IMR-90 (cell line): ENCODE measurements around the gene MEGF6. TPM values are rescaled to one million over a fixed set of nuclear protein-coding genes. Genes with fewer than 3 reads are reported as not detected.

ENCODE experiments used
- ATAC-seq: fragments of 200-7000 bp; cut with Tn5 transposase; 2 replicates; pipeline ENCODE4 v1.9.1; 2020; ENCODE audit warnings: low read depth, mild to moderate bottlenecking, moderate library complexity
- BruUV-seq: library from RNA; stranded (reverse); fragments of 400-500 nt; replicated peaks from 2 replicates; lab custom pipeline; 2021; lab: Mats Ljungman, UMichigan
- CTCF ChIA-PET: fragments of 300-600 bp; formaldehyde crosslinking; extraction: SDS; loops from one replicate; lab custom pipeline; 2021; ENCODE audit warnings: antibody characterized with exemption; lab: Yijun Ruan, JAX
- POLR2A ChIA-PET: fragments of 300-600 bp; sonication (Branson Sonifier 250); formaldehyde crosslinking; loops from one replicate; lab custom pipeline; 2022; ENCODE audit warnings: antibody characterized with exemption; ENCODE audit not compliant: unreplicated experiment; lab: Charles Lee
- DNase-seq: peaks from one replicate; pipeline ENCODE4 v3.0.0; 2013
- H2AFZ ChIP-seq: replicated peaks from 2 replicates; pipeline ENCODE3; 2013; ENCODE audit warnings: low read length, mild to moderate bottlenecking; ENCODE audit not compliant: poor library complexity
- H2AK5ac ChIP-seq: 2 replicates; pipeline ENCODE4 v1.6.1; 2013; ENCODE audit warnings: low read depth, low read length, inconsistent platforms
- H2AK9ac ChIP-seq: replicated peaks from 2 replicates; pipeline ENCODE3; 2013; ENCODE audit warnings: mild to moderate bottlenecking, low read depth, low read length, moderate library complexity; ENCODE audit not compliant: poor library complexity
- H2BK120ac ChIP-seq: 2 replicates; pipeline ENCODE4 v1.6.1; 2013; ENCODE audit warnings: low read depth, low read length, inconsistent platforms
- H2BK15ac ChIP-seq: 3 replicates; pipeline ENCODE4 v1.6.1; 2013; ENCODE audit warnings: low read depth, low read length, inconsistent platforms
- H2BK20ac ChIP-seq: 2 replicates; pipeline ENCODE4 v1.6.1; 2013; ENCODE audit warnings: low read depth, mild to moderate bottlenecking, inconsistent platforms, low read length, moderate library complexity
- H2BK5ac ChIP-seq: 2 replicates; pipeline ENCODE4 v1.6.1; 2013; ENCODE audit warnings: mild to moderate bottlenecking, low read depth, low read length, inconsistent platforms; ENCODE audit not compliant: poor library complexity, severe bottlenecking
- H3K14ac ChIP-seq: replicated peaks from 2 replicates; pipeline ENCODE4 v1.6.1; 2013; ENCODE audit warnings: low read depth, low read length, inconsistent platforms
- H3K18ac ChIP-seq: 2 replicates; pipeline ENCODE4 v1.6.1; 2013; ENCODE audit warnings: low read depth, low read length, control low read depth
- H3K23ac ChIP-seq: 2 replicates; pipeline ENCODE4 v1.6.1; 2013; ENCODE audit warnings: low read depth, low read length, inconsistent platforms
- H3K27ac ChIP-seq: 2 replicates; pipeline ENCODE4 v1.5.1; 2013; ENCODE audit warnings: mild to moderate bottlenecking, control low read depth, low read length; ENCODE audit not compliant: insufficient read depth
- H3K27me3 ChIP-seq: 2 replicates; pipeline ENCODE4 v1.6.1; 2013; ENCODE audit warnings: low read length; ENCODE audit not compliant: control insufficient read depth, insufficient read depth
- H3K36me3 ChIP-seq: 2 replicates; pipeline ENCODE4 v1.6.1; 2013; ENCODE audit warnings: low read length, mixed read lengths; ENCODE audit not compliant: control insufficient read depth, insufficient read depth
- H3K4ac ChIP-seq: 2 replicates; pipeline ENCODE4 v1.6.1; 2013; ENCODE audit warnings: low read depth, low read length, inconsistent platforms
- H3K4me1 ChIP-seq: 2 replicates; pipeline ENCODE4 v1.6.1; 2013; ENCODE audit warnings: low read length, mixed read lengths; ENCODE audit not compliant: control insufficient read depth, insufficient read depth
- H3K4me2 ChIP-seq: 2 replicates; pipeline ENCODE4 v1.6.1; 2013; ENCODE audit warnings: low read depth, mild to moderate bottlenecking, control low read depth, low read length, moderate library complexity
- H3K4me3 ChIP-seq: 2 replicates; pipeline ENCODE4 v1.5.1; 2013; ENCODE audit warnings: low read depth, mild to moderate bottlenecking, control low read depth, low read length, moderate library complexity; ENCODE audit not compliant: insufficient read depth
- H3K56ac ChIP-seq: 2 replicates; pipeline ENCODE4 v1.6.1; 2013; ENCODE audit warnings: low read length, inconsistent platforms; ENCODE audit not compliant: insufficient read depth; ENCODE audit errors: extremely low read depth
- H3K79me1 ChIP-seq, 2 experiments: 2 replicates each; pipeline ENCODE4 v1.6.1; 2013; ENCODE audit warnings: low read length in 2 of 2, inconsistent platforms in 1 of 2, low read depth in 1 of 2
- H3K9ac ChIP-seq: 2 replicates; pipeline ENCODE4 v1.6.1; 2013; ENCODE audit warnings: low read depth, low read length, control low read depth
- H3K9me1 ChIP-seq: 2 replicates; pipeline ENCODE4 v1.6.1; 2013; ENCODE audit warnings: low read length, inconsistent platforms; ENCODE audit not compliant: insufficient read depth
- H3K9me3 ChIP-seq: 2 replicates; pipeline ENCODE4 v1.6.1; 2013; ENCODE audit warnings: low read length; ENCODE audit not compliant: control insufficient read depth, insufficient read depth
- H4K20me1 ChIP-seq: 2 replicates; pipeline ENCODE4 v1.6.1; 2013; ENCODE audit warnings: low read length, inconsistent platforms; ENCODE audit not compliant: insufficient read depth
- H4K5ac ChIP-seq: 2 replicates; pipeline ENCODE4 v1.6.1; 2013; ENCODE audit warnings: mild to moderate bottlenecking, low read depth, low read length, control low read depth
- H4K8ac ChIP-seq, 2 experiments: 2 replicates each; pipeline ENCODE4 v1.6.1; 2013; ENCODE audit warnings: low read depth in 2 of 2, low read length in 2 of 2, control low read depth in 1 of 2, inconsistent platforms in 1 of 2
- H4K91ac ChIP-seq: 2 replicates; pipeline ENCODE4 v1.6.1; 2013; ENCODE audit warnings: low read depth, low read length, inconsistent platforms; ENCODE audit not compliant: insufficient read depth
- BHLHE40 ChIP-seq: fragments of 150-350 bp; IDR thresholded peaks from 2 replicates; pipeline ENCODE4 v1.6.1; 2016; ENCODE audit warnings: mild to moderate bottlenecking, low read depth, low read length
- MAZ ChIP-seq: IDR thresholded peaks from 2 replicates; pipeline ENCODE4 v1.6.1; 2012; ENCODE audit warnings: low read depth, mild to moderate bottlenecking, low read length, improper control_type of control experiment, moderate library complexity, borderline replicate concordance
- WGBS, 2 experiments: methylation state at CpG; one replicate each; pipeline versions ENCODE4 v1.1.5 to v1.1.7; 2013; ENCODE audit warnings: missing lambda C conversion rate in 2 of 2; ENCODE audit not compliant: insufficient read length in 1 of 2; ENCODE audit errors: extremely low coverage in 2 of 2; 5-methylcytosine and 5-hydroxymethylcytosine counted together
- dilution Hi-C: fragments of 300-500 bp; cut with HindIII; formaldehyde crosslinking; loops from one replicate; pipeline ENCODE4 v1.14.3; 2018; ENCODE audit warnings: low sequenced_read_pairs; ENCODE audit not compliant: unreplicated experiment
- in situ Hi-C: fragments of 300-500 bp; cut with MboI; formaldehyde crosslinking; loops from 3 replicates; pipeline ENCODE4 v1.14.3; 2019; ENCODE audit warnings: low sequenced_read_pairs, inconsistent platforms, mixed read lengths
- intact Hi-C: fragments of 100-400 bp; cut with micrococcal nuclease; formaldehyde crosslinking; loops from 2 replicates; pipeline ENCODE4 v1.10.0; 2022
- polyA plus RNA-seq, 3 experiments: library from polyadenylated mRNA; depleted of rRNA; stranded (reverse); fragments of >200 nt; gene quantifications; 2 replicates each; pipeline ENCODE4 v1.2.3, GENCODE V29; 2012; ENCODE audit warnings: low replicate concordance in 1 of 3
- total RNA-seq: library from RNA; depleted of rRNA; stranded (reverse); fragments of >200 nt; gene quantifications from 2 replicates; pipeline ENCODE4 v1.2.3, GENCODE V29; 2012
- TF ChIP-seq, protein P1 (sequence below): fragments of 150-350 bp; IDR thresholded peaks from 2 replicates; pipeline ENCODE4 v1.6.1; 2016; ENCODE audit warnings: low read depth, mild to moderate bottlenecking, low read length, moderate library complexity, borderline replicate concordance

The MEGF6 gene
- total and polyA plus RNA-seq, 2 of the 4 experiments (the other 2 are of a cell fraction): 0.72 to 4.1 TPM

DNA sequence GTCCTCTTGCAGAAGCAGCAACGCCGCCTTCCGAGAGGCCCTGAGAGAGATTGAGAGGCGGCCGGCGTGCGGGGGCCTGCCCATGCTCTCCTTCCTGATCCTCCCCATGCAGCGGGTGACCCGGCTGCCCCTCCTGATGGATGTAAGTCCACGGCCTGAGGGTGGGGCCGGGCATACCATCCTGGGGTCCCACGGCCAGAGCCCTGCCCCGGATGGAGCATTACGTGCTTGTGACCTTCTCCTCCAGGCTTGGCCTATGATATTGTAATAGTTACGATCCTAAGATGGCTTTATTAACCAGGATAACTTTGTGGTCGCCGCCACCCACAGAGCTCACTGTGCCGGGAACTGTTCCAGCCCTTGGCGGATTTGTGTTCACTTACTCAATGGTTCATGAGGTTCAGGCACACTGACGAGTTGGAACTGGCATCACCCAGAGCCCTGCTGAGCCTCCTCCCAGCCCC, 137.9 kb downstream of the MEGF6 start:
- peak; percentile 17; the same call in 1 of the 2 replicates for TF ChIP-seq BHLHE40
- TF ChIP-seq, protein P1, sequence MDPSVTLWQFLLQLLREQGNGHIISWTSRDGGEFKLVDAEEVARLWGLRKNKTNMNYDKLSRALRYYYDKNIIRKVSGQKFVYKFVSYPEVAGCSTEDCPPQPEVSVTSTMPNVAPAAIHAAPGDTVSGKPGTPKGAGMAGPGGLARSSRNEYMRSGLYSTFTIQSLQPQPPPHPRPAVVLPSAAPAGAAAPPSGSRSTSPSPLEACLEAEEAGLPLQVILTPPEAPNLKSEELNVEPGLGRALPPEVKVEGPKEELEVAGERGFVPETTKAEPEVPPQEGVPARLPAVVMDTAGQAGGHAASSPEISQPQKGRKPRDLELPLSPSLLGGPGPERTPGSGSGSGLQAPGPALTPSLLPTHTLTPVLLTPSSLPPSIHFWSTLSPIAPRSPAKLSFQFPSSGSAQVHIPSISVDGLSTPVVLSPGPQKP: no peak
- TF ChIP-seq MAZ: peak; percentile 40; the same call in 1 of the 2 replicates
- peak; percentile 59 for ATAC-seq

More for the DNA sequence above, 137.9 kb downstream of the MEGF6 start:
- Histone ChIP-seq H3K79me1 (no peaks in the 10 kb centered on the region), H3K36me3 (no peaks in the 10 kb centered on the region), H4K20me1 (no peaks in the 10 kb centered on the region; the same call in 1 of the 2 replicates), H3K23ac (no peak overlapping the region), H3K9me3 (no peaks in the 10 kb centered on the region), H2BK5ac (no peak overlapping the region), H3K14ac (no peak overlapping the region), H3K27ac (no peak overlapping the region), H3K56ac (no peak overlapping the region), H2AK9ac (no peak overlapping the region), H2BK120ac (no peak overlapping the region), H3K4me1 (peaks cover 11% of the 10 kb centered on the region), H3K27me3 (no peaks in the 10 kb centered on the region; the same call in 1 of the 2 replicates), H3K4ac (no peak overlapping the region), H3K9ac (no peak overlapping the region), H3K4me3 (no peak overlapping the region), H2BK15ac (no peak overlapping the region), H4K91ac (no peak overlapping the region), H2BK20ac (no peak overlapping the region), H3K4me2 (no peak overlapping the region), H2AFZ (peak overlapping the region; percentile 60), H2AK5ac (no peak overlapping the region), H3K18ac (no peak overlapping the region), H4K5ac (no peak overlapping the region), H4K8ac (no peak overlapping the region), H3K9me1 (peaks cover 3% of the 10 kb centered on the region; the same call in 1 of the 2 replicates)
- BruUV-seq: no TSS peak
- peak; percentile 83 for DNase-seq
- intact Hi-C loops (no loop called here), in situ Hi-C loops (no loop called here), dilution Hi-C loops (no loop called here)
- 54% methylated on average over 4 of the region's 20 CpGs; no CpG with 5 or more reads in 1 of the 2 experiments for WGBS, 2 experiments
- ChIA-PET POLR2A (no interaction called here), CTCF (no interaction called here)
